WTC11 (cell line): ENCODE measurements around the gene PCDHGA1.

Experiments
- CREM ChIP-seq: sonication (generic); formaldehyde crosslinking; IDR thresholded peaks from 2 replicates; pipeline ENCODE4 v1.8.1; 2022; ENCODE audit warnings: mild to moderate bottlenecking, missing genetic modification reagents, moderate library complexity
- FOXP1 ChIP-seq: sonication (generic); formaldehyde crosslinking; IDR thresholded peaks from 2 replicates; pipeline ENCODE4 v1.8.0; 2022; ENCODE audit warnings: missing genetic modification reagents, mild to moderate bottlenecking, moderate library complexity, borderline replicate concordance
- IRF2 ChIP-seq: sonication (generic); formaldehyde crosslinking; IDR thresholded peaks from 2 replicates; pipeline ENCODE4 v1.8.0; 2022; ENCODE audit warnings: low read depth, missing genetic modification reagents, borderline replicate concordance
- TF ChIP-seq, protein P1 (sequence below): sonication (generic); formaldehyde crosslinking; IDR thresholded peaks from 2 replicates; pipeline ENCODE4 v1.8.1; 2023; ENCODE audit warnings: mild to moderate bottlenecking, missing genetic modification reagents
- TF ChIP-seq, protein P2 (sequence below): fragments of 200-600 bp; IDR thresholded peaks from 2 replicates; pipeline ENCODE4 v1.8.0; 2022; ENCODE audit warnings: antibody characterized with exemption
- TF ChIP-seq, protein P3 (sequence below): sonication (generic); formaldehyde crosslinking; IDR thresholded peaks from 2 replicates; pipeline ENCODE4 v1.8.0; 2023; ENCODE audit warnings: missing genetic modification reagents, mild to moderate bottlenecking, borderline replicate concordance
- TF ChIP-seq, protein P4 (sequence below): sonication (generic); formaldehyde crosslinking; IDR thresholded peaks from 2 replicates; pipeline ENCODE4 v1.8.1; 2023; ENCODE audit warnings: mild to moderate bottlenecking, missing genetic modification reagents, moderate library complexity

DNA sequence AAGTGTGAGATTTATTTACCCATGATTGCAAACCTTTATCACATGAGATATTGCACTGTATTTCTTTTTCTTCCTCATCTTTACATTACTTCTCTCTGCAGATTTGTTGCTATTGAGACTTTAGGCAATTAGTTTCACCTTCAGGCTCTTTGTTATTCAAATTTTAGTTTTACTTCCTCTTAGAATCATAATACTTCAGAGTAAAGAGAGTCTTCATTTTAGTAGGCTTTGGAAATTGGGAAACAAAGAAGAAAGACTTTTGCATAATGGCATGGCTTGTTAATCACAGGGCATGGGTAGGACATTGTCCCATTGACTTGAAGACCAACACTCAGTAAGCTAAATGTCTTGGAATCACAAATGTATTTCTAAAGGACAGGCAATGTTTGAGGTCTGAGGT lies 32.4 kb downstream of the PCDHGA1 start:
- TF ChIP-seq, protein P1, sequence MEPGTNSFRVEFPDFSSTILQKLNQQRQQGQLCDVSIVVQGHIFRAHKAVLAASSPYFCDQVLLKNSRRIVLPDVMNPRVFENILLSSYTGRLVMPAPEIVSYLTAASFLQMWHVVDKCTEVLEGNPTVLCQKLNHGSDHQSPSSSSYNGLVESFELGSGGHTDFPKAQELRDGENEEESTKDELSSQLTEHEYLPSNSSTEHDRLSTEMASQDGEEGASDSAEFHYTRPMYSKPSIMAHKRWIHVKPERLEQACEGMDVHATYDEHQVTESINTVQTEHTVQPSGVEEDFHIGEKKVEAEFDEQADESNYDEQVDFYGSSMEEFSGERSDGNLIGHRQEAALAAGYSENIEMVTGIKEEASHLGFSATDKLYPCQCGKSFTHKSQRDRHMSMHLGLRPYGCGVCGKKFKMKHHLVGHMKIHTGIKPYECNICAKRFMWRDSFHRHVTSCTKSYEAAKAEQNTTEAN (CRISPR knock-in tag) = no peak
- TF ChIP-seq, protein P2, sequence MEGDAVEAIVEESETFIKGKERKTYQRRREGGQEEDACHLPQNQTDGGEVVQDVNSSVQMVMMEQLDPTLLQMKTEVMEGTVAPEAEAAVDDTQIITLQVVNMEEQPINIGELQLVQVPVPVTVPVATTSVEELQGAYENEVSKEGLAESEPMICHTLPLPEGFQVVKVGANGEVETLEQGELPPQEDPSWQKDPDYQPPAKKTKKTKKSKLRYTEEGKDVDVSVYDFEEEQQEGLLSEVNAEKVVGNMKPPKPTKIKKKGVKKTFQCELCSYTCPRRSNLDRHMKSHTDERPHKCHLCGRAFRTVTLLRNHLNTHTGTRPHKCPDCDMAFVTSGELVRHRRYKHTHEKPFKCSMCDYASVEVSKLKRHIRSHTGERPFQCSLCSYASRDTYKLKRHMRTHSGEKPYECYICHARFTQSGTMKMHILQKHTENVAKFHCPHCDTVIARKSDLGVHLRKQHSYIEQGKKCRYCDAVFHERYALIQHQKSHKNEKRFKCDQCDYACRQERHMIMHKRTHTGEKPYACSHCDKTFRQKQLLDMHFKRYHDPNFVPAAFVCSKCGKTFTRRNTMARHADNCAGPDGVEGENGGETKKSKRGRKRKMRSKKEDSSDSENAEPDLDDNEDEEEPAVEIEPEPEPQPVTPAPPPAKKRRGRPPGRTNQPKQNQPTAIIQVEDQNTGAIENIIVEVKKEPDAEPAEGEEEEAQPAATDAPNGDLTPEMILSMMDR = no peak
- TF ChIP-seq CREM (CRISPR knock-in tag) = no peak
- no peak for TF ChIP-seq IRF2
- TF ChIP-seq, protein P3, sequence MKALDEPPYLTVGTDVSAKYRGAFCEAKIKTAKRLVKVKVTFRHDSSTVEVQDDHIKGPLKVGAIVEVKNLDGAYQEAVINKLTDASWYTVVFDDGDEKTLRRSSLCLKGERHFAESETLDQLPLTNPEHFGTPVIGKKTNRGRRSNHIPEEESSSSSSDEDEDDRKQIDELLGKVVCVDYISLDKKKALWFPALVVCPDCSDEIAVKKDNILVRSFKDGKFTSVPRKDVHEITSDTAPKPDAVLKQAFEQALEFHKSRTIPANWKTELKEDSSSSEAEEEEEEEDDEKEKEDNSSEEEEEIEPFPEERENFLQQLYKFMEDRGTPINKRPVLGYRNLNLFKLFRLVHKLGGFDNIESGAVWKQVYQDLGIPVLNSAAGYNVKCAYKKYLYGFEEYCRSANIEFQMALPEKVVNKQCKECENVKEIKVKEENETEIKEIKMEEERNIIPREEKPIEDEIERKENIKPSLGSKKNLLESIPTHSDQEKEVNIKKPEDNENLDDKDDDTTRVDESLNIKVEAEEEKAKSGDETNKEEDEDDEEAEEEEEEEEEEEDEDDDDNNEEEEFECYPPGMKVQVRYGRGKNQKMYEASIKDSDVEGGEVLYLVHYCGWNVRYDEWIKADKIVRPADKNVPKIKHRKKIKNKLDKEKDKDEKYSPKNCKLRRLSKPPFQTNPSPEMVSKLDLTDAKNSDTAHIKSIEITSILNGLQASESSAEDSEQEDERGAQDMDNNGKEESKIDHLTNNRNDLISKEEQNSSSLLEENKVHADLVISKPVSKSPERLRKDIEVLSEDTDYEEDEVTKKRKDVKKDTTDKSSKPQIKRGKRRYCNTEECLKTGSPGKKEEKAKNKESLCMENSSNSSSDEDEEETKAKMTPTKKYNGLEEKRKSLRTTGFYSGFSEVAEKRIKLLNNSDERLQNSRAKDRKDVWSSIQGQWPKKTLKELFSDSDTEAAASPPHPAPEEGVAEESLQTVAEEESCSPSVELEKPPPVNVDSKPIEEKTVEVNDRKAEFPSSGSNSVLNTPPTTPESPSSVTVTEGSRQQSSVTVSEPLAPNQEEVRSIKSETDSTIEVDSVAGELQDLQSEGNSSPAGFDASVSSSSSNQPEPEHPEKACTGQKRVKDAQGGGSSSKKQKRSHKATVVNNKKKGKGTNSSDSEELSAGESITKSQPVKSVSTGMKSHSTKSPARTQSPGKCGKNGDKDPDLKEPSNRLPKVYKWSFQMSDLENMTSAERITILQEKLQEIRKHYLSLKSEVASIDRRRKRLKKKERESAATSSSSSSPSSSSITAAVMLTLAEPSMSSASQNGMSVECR (CRISPR knock-in tag) = no peak
- TF ChIP-seq, protein P4, sequence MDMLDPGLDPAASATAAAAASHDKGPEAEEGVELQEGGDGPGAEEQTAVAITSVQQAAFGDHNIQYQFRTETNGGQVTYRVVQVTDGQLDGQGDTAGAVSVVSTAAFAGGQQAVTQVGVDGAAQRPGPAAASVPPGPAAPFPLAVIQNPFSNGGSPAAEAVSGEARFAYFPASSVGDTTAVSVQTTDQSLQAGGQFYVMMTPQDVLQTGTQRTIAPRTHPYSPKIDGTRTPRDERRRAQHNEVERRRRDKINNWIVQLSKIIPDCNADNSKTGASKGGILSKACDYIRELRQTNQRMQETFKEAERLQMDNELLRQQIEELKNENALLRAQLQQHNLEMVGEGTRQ (CRISPR knock-in tag) = no peak
- TF ChIP-seq FOXP1 (CRISPR knock-in tag) = no peak
